22Rv1 (cell line): ENCODE data around the gene ZNF672.

ENCODE experiments used
- CTCF ChIP-seq: fragments of 450-650 bp; IDR thresholded peaks from 2 replicates; pipeline ENCODE4 v1.5.1; 2017; ENCODE audit warnings: mild to moderate bottlenecking
- ZFX ChIP-seq: fragments of 450-650 bp; IDR thresholded peaks from 2 replicates; pipeline ENCODE4 v1.6.1; 2017; ENCODE audit warnings: antibody characterized with exemption, borderline replicate concordance

DNA sequence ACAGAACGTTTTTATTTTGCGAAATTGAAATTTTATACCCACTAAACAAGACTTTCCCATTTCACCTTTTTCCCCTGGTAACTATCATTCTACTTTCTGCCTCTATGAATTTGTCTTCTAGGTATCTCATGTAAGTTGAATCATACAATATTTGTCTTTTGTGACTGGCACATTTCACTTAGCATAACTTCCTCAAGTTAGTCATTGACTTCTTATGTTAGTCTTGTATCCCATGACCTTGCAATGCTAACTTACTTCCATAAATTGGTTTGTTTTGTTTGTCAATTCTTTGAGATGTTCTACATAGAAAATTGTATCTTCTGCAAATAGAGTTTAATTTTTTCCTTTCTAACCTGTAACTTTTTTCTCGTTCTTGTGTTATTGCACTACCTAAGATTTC is 39.2 kb upstream of the ZNF672 start:
- no peak for TF ChIP-seq CTCF
- no peak for TF ChIP-seq ZFX
